Dermis microvascular lymphatic vessel endothelial cell (primary cell): ENCODE measurements around the gene EML3. TPM values are rescaled to one million over a fixed set of nuclear protein-coding genes. Genes with fewer than 3 reads are reported as not detected.

Experiments used
- DNase-seq, 2 donors: peaks; one replicate each; pipeline versions ENCODE4 v3.0.0 to v3.0.0-alpha.2; 2010; ENCODE audit warnings: low read depth in 2 of 2
- total RNA-seq: library from RNA; depleted of rRNA; stranded (reverse); fragments of >200 nt; gene quantifications from 2 replicates; pipeline ENCODE4 v1.2.1, GENCODE V29; 2014

The EML3 gene
- total RNA-seq, 1 donor from 2014 or later, result 23.7 TPM

GRCh38 chr11:62553080-62553838, 59.3 kb downstream of the EML3 start:
- peak in 1 of 2 donors; percentile 88 for DNase-seq

- peak in 1 of 2 donors; percentile 50 for DNase-seq
Observed at GRCh38 chr11:62552485-62553079, 60.0 kb downstream of the EML3 start.

Other genes with a start within 250 kb of the EML3 start
- gene SCGB1A1, start 193.7 kb downstream of the EML3 start, total RNA-seq, result not detected in 2 replicates
- 231 and 244 TPM in 2 replicates for gene AHNAK, start 66.0 kb downstream of the EML3 start, total RNA-seq
- 1,142 and 1,515 TPM in 2 replicates for gene EEF1G, start 38.9 kb downstream of the EML3 start, total RNA-seq
- 8.9 and 11.0 TPM in 2 replicates for gene TUT1, start 21.3 kb downstream of the EML3 start, total RNA-seq
- 185 and 204 TPM in 2 replicates for gene MTA2, start 10.9 kb downstream of the EML3 start, total RNA-seq
- 2.9 and 3.3 TPM in 2 replicates for gene ROM1, start 482 bp upstream of the EML3 start, total RNA-seq
- gene B3GAT3, start 9.2 kb upstream of the EML3 start, total RNA-seq, result 13.9 and 19.3 TPM in 2 replicates
- gene GANAB, start 33.8 kb upstream of the EML3 start, total RNA-seq, result 204 and 246 TPM in 2 replicates
- 15.8 and 22.6 TPM in 2 replicates for gene INTS5, start 40.5 kb upstream of the EML3 start, total RNA-seq
- 23.3 and 24.4 TPM in 2 replicates for gene C11orf98, start 52.4 kb upstream of the EML3 start, total RNA-seq
- 4.8 and 4.9 TPM in 2 replicates for gene CSKMT, start 52.5 kb upstream of the EML3 start, total RNA-seq
- gene UQCC3, start 58.9 kb upstream of the EML3 start, total RNA-seq, result 5.6 and 9.9 TPM in 2 replicates
- gene LBHD1, start 59.5 kb upstream of the EML3 start, total RNA-seq, result 1.5 and 1.8 TPM in 2 replicates
- gene UBXN1, start 66.3 kb upstream of the EML3 start, total RNA-seq, result 102 and 148 TPM in 2 replicates
- gene LRRN4CL, start 76.8 kb upstream of the EML3 start, total RNA-seq, result 0.38 and 0.51 TPM in 2 replicates
- 23.5 and 26.0 TPM in 2 replicates for gene BSCL2, start 94.6 kb upstream of the EML3 start, total RNA-seq
- gene GNG3, start 94.9 kb upstream of the EML3 start, total RNA-seq, result not detected in 2 replicates
- gene HNRNPUL2, start 114.7 kb upstream of the EML3 start, total RNA-seq, result 7.6 and 11.0 TPM in 2 replicates
- gene TTC9C, start 115.7 kb upstream of the EML3 start, total RNA-seq, result 28.8 and 32.3 TPM in 2 replicates
- 9.0 and 11.6 TPM in 2 replicates for gene ZBTB3, start 141.4 kb upstream of the EML3 start, total RNA-seq
- gene POLR2G, start 148.8 kb upstream of the EML3 start, total RNA-seq, result 65.0 and 67.8 TPM in 2 replicates
- gene TAF6L, start 158.6 kb upstream of the EML3 start, total RNA-seq, result 23.9 and 37.4 TPM in 2 replicates
- 20.2 and 30.2 TPM in 2 replicates for gene TMEM179B, start 174.6 kb upstream of the EML3 start, total RNA-seq
- 10.4 and 12.0 TPM in 2 replicates for gene TMEM223, start 179.2 kb upstream of the EML3 start, total RNA-seq
- 9.5 and 18.1 TPM in 2 replicates for gene NXF1, start 192.7 kb upstream of the EML3 start, total RNA-seq
- 31.6 and 44.9 TPM in 2 replicates for gene STX5, start 219.3 kb upstream of the EML3 start, total RNA-seq
- gene TEX54, start 220.1 kb upstream of the EML3 start, total RNA-seq, result not detected in 2 replicates
- 40.7 and 79.2 TPM in 2 replicates for gene WDR74, start 226.8 kb upstream of the EML3 start, total RNA-seq